Vagina (tissue), 2 donors: ENCODE data around the gene YWHAG. TPM values are rescaled to one million over a fixed set of nuclear protein-coding genes. Genes with fewer than 3 reads are reported as not detected.
A peak's percentile ranks its signal among the peaks of the same experiment; 100 is the strongest.

ENCODE experiments used
- DNase-seq, 2 donors: peaks; one replicate each; pipeline ENCODE4 v3.0.0-alpha.2; 2017; ENCODE audit errors: extremely low spot score in 2 of 2
- H3K27ac ChIP-seq: fragments of 200-600 bp; sonication (generic); one replicate; pipeline ENCODE4 v1.5.1; 2019
- H3K27me3 ChIP-seq: fragments of 200-600 bp; sonication (generic); one replicate; pipeline ENCODE4 v1.5.1; 2019
- H3K36me3 ChIP-seq, 2 donors: fragments of 200-600 bp; sonication (generic); one replicate each; pipeline ENCODE4 v1.5.1; 2017 to 2019
- H3K4me1 ChIP-seq: fragments of 200-600 bp; sonication (generic); one replicate; pipeline ENCODE4 v1.5.1; 2019
- H3K4me3 ChIP-seq, 2 donors: fragments of 200-600 bp; sonication (generic); 1 replicate in 1 of 2; 2 replicates in 1 of 2; pipeline ENCODE4 v1.5.1; 2016 to 2019
- H3K9me3 ChIP-seq: fragments of 200-600 bp; sonication (generic); one replicate; pipeline ENCODE4 v1.5.1; 2019
- POLR2A ChIP-seq, 2 donors: fragments of 450-650 bp; IDR thresholded peaks; one replicate each; pipeline ENCODE4 v1.6.1; 2017; ENCODE audit warnings: antibody characterized with exemption in 2 of 2, mild to moderate bottlenecking in 2 of 2, moderate library complexity in 2 of 2
- POLR2AphosphoS5 ChIP-seq, 2 donors: sonication (generic); formaldehyde crosslinking; IDR thresholded peaks; one replicate each; pipeline ENCODE4 v1.9.0; 2017; ENCODE audit warnings: antibody characterized with exemption in 2 of 2, mild to moderate bottlenecking in 2 of 2, low read depth in 1 of 2; ENCODE audit not compliant: insufficient read depth in 1 of 2
- intact Hi-C: fragments of 100-400 bp; cut with DNase I; formaldehyde crosslinking; loops from one replicate; pipeline ENCODE4 v1.15.1; 2023
- total RNA-seq: library from RNA; depleted of rRNA; stranded (reverse); fragments of >200 nt; gene quantifications from one replicate; pipeline ENCODE4 v1.2.3, GENCODE V29; 2016
- TF ChIP-seq, protein P1 (sequence below), 3 experiments: fragments of 450-650 bp in 2 of 3; fragments of 200-600 bp in 1 of 3; sonication (generic) in 1 of 3; IDR thresholded peaks; one replicate each; pipeline ENCODE4 v1.5.1; 2017 to 2019; ENCODE audit warnings: antibody characterized with exemption in 3 of 3, mild to moderate bottlenecking in 2 of 3, moderate library complexity in 2 of 3

Gene YWHAG
- total RNA-seq, 1 donor from 2014 or later = 73.2 TPM

DNA sequence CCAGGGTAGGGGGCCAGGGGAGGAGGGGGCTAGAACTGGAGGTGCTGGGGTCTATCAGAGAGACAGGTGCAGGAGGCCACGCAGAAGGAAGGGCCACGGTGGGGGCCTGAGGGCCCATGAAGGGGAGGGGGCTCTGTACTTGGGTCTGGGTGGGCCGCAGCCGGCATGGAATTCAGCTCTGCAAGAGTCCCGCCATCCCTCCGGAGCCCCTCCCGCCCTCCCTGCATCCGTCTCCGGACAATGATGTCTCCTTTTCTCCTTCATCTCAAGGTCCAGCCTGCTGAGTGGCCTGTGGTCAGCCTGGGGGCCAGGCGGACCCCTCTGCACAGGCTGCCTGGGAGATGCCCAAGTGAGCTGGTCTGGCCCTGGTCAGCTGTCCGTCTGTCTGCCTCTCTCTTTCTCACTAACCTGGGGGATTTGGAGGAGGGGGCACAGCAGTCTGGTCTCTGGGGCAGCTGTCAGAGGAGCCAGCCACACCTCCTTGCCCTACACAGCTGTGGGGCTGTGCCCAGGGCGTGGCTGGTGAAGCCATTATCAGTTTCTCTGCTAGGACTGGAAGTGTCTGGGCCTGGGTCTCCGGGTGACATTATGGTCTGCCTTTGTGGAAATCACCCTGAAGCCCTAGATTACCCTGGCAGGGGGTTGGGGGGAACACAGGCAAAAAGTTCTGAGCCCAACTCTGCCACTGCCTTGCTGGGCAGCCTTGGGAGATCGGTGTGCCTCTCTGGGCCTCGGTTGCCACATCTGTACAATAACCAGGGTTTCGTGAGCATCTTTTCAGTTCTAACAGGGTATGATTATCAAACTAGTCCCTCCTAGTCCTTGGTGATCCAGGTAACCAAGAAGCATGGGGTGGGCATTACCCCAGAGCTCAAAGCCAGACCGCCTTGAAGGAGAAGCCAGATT lies 75.3 kb downstream of the YWHAG start:
- Histone ChIP-seq H3K4me3 (peak overlapping the region; percentile 52 to 58), H3K9me3 (no peaks in the 10 kb centered on the region), H3K36me3 (no peaks in the 10 kb centered on the region), H3K27me3 (no peaks in the 10 kb centered on the region), H3K27ac (peak overlapping the region; percentile 76), H3K4me1 (peaks cover 18% of the 10 kb centered on the region)
- no peak for DNase-seq
- intact Hi-C loops = loop anchor here (10.0 kb wide), 1 partner anchor 99 kb away; no protein-coding TSS in a partner anchor
- TF ChIP-seq POLR2AphosphoS5 (IDR thresholded peaks at IDR 0.05; ENCODE audit: insufficient read depth in 1 of 2, low read depth in 1 of 2) = no peak
- TF ChIP-seq, protein P1, sequence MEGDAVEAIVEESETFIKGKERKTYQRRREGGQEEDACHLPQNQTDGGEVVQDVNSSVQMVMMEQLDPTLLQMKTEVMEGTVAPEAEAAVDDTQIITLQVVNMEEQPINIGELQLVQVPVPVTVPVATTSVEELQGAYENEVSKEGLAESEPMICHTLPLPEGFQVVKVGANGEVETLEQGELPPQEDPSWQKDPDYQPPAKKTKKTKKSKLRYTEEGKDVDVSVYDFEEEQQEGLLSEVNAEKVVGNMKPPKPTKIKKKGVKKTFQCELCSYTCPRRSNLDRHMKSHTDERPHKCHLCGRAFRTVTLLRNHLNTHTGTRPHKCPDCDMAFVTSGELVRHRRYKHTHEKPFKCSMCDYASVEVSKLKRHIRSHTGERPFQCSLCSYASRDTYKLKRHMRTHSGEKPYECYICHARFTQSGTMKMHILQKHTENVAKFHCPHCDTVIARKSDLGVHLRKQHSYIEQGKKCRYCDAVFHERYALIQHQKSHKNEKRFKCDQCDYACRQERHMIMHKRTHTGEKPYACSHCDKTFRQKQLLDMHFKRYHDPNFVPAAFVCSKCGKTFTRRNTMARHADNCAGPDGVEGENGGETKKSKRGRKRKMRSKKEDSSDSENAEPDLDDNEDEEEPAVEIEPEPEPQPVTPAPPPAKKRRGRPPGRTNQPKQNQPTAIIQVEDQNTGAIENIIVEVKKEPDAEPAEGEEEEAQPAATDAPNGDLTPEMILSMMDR (IDR thresholded peaks at IDR 0.05) = no peak
- no peak for TF ChIP-seq POLR2A (IDR thresholded peaks at IDR 0.05)

DNA sequence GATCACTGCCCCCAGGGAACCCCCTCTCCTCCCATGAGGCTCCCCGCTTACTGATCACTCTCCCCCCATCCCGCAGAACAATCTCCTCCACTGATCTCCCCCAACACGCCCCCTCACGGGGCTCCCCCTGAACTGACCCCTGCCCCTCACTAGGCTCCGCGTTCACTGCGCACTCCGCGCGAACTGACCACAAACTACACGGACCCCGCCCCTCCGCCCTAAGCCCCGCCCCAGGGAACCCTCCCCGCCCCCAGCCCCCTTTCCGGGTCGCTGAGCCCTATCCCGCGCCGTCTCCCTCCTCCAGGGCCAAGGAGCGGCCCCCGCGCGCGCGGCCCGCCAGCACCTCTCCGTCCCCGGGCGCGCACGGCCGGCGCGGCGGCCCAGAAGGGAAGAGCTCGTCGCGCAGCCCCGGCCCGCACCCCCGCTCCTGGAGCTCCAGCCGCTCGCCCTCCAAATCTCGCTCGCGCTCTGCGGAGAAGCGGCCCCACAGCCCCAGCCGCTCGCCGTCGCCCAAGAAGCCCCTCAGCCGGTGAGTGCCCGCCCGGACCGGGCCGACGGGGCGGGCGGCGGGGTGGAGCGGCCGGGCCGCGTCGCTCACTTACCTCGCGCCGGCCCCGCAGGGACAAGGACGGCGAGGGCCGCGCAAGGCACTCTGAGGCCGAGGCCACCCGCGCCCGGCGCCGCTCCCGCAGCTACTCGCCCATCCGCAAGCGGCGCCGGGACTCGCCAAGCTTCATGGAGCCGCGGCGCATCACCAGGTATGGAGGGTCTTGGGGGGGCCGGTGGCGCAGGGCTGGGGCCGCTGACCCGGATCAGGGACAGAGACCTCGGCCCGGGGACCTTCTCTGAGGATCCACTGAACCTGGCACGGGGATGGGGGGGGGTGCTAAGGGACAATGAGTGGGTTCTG lies 76.2 kb downstream of the YWHAG start:
- Histone ChIP-seq H3K4me1 (peaks cover 18% of the 10 kb centered on the region), H3K27ac (peak overlapping the region; percentile 76), H3K27me3 (no peaks in the 10 kb centered on the region), H3K4me3 (peak overlapping the region; percentile 52 to 58), H3K9me3 (no peaks in the 10 kb centered on the region), H3K36me3 (no peaks in the 10 kb centered on the region)
- no peak for DNase-seq
- intact Hi-C loops = loop anchor here (10.0 kb wide), 1 partner anchor 98 kb away; no protein-coding TSS in a partner anchor
- TF ChIP-seq POLR2AphosphoS5 (IDR thresholded peaks at IDR 0.05; ENCODE audit: insufficient read depth in 1 of 2, low read depth in 1 of 2) (no peak), POLR2A (IDR thresholded peaks at IDR 0.05) (peak in 1 of 2 donors; percentile 36)

DNA sequence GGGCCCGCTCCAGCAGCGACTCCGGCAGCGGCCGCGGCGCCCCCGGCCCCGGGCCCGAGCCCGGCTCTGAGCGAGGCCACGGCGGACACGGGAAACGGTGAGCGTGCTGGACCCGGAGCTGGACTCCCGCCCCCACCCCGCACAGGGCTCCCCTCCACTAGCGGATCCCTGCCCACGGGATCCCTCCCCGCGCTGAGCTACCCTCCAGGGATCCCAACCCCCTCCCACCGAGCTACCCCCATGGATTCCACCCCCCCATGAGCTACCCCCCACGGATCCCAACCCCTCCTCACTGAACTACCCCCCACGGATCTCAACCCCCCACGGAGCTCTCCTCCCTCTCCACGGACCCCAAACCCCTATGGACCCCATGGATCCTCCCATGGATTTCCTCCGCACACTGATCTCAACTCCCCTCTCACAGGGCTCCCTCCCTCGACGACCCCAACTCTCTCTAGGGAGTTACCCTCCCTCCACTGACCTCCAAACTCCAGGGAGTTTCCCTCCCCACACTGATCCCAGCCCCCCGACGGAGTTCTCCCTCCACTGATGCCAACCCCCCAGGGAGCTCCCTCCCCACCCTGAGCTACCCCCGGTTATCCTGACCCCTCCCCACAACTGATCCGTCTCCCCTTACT lies 77.0 kb downstream of the YWHAG start:
- Histone ChIP-seq H3K36me3 (no peaks in the 10 kb centered on the region), H3K4me3 (peak overlapping the region; percentile 52 to 58), H3K9me3 (no peaks in the 10 kb centered on the region), H3K27me3 (no peaks in the 10 kb centered on the region), H3K4me1 (peaks cover 18% of the 10 kb centered on the region), H3K27ac (peak overlapping the region; percentile 76)
- DNase-seq = no peak
- intact Hi-C loops = loop anchor here (10.0 kb wide), 1 partner anchor 97 kb away; no protein-coding TSS in a partner anchor
- TF ChIP-seq POLR2A (IDR thresholded peaks at IDR 0.05) (no peak), POLR2AphosphoS5 (IDR thresholded peaks at IDR 0.05; ENCODE audit: insufficient read depth in 1 of 2, low read depth in 1 of 2) (no peak)
- TF ChIP-seq, protein P1 (IDR thresholded peaks at IDR 0.05) = no peak

DNA sequence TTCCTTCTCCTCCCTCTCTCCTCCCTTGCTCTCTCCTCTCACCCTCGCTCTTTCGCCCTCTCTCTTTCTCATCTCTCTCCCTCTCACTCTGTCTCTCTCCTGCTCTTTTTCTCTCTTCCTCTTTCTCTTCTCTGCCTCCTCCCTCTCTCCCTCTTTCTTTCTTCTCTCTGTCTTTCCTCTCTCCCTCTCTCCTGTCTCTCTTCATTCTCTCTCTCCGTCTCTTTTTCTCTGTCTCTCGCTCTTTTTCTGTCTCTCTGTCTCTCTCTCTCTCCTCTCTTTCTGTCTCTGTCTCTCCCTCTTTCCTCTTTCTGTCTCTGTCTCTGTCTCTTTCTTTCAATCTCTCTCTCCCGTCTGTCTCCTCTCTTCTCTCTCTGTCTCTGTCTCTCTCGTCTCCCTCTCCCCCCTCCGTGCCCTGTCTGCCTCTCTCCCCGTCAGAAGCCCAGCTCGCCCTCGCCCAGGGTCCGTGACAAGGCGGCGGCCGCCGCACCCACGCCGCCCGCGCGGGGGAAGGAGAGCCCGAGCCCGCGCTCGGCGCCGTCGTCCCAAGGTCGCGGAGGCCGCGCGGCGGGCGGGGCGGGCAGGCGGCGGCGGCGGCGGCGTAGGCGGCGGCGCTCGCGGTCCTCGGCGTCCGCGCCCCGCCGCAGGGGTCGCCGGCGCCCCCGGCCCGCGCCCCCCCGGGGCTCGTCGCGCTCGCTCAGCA lies 77.6 kb downstream of the YWHAG start:
- Histone ChIP-seq H3K27me3 (no peaks in the 10 kb centered on the region), H3K4me1 (peaks cover 18% of the 10 kb centered on the region), H3K27ac (peak overlapping the region; percentile 76), H3K4me3 (peak overlapping the region; percentile 52 to 58), H3K36me3 (no peaks in the 10 kb centered on the region), H3K9me3 (no peaks in the 10 kb centered on the region)
- TF ChIP-seq, protein P1 (IDR thresholded peaks at IDR 0.05) = no peak
- TF ChIP-seq POLR2A (IDR thresholded peaks at IDR 0.05) (no peak), POLR2AphosphoS5 (IDR thresholded peaks at IDR 0.05; ENCODE audit: insufficient read depth in 1 of 2, low read depth in 1 of 2) (no peak)
- intact Hi-C loops = loop anchor here (10.0 kb wide), 1 partner anchor 96 kb away; no protein-coding TSS in a partner anchor
- DNase-seq = no peak
